Hematopoietic multipotent progenitor cell treated with erythropoietin and hydrocortisone succinate and interleukin-3 and kit ligand, for 6 days (in vitro differentiated cells): ENCODE measurements around the gene CLPTM1L.
"Not testable (repeated sequence)": the region's sequence is repeated elsewhere in the genome, so short reads cannot be mapped to it uniquely, and the experiment has no call there.

ENCODE experiments used
- DNase-seq: peaks from one replicate; pipeline ENCODE4 v3.0.0-alpha.2; 2015

Gene CLPTM1L

DNA sequence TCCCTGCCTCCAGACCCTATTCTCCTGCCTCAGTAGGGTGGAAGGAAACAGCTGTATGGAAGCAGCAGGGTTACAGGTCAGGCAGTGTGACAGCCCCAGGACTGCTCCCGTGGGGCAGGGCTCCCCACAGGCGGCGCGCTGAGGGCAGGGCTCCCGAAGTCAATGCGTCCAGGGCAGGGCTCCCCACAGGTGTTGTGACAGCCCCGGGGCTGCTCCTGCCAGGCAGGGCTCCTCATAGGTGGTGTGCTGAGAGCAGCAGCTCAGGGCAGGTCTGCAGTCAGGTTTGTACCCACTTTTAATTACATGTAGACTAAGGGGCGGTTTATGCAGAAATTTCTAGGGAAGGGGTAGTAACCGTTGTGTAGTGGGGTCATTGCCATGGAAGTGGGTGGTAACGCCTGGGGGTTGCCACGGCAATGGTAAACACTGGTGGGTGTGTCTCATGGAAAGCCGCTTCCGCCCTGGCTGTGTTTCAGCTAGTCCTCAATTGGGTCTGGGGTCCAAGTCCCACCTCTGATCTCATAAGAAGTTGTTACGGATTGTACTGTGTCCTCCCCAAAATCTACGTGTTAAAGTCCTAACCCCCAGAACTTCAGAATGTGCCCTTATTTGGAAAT lies 33.4 kb downstream of the CLPTM1L start:
- no peak for DNase-seq

DNA sequence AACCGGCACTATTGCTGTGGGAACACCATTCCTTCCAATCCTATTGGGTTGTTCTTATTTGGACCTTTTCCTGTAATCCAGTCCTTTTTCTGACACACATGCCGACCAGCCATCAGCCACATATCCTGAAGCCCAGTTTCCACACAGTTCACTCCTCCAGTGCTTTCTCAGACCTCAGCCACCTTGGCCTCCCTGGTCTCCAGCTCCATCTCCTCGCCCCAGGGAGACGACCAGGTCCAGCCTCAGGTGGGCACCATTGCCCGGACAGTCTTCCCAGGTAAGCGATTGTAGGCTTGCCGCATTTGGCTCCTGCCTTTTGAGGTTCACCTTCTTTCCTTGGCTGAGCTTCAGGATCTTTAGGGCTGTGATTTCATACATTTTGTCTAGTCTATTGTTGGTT lies 34.8 kb downstream of the CLPTM1L start:
- DNase-seq: no peak

DNA sequence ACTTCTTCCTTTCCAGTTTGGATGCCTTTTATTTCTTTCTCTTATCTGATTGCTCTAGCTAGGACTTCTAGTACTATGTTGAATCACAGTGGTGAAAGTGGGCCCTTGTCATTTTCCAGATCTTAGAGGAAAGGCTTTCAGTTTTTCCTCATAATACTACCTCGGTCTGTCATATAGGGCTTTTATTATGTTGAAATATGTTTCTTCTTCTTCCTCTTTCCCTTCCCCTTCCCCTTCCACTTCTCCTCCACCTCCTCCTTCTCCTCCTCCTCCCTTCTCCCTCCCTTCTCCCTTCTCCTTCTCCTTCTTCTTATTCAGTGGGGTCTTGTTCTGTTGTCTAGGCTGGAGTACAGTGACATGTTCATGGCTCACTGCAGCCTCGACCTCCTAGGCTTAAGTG lies 40.9 kb downstream of the CLPTM1L start:
- DNase-seq: no peak

DNA sequence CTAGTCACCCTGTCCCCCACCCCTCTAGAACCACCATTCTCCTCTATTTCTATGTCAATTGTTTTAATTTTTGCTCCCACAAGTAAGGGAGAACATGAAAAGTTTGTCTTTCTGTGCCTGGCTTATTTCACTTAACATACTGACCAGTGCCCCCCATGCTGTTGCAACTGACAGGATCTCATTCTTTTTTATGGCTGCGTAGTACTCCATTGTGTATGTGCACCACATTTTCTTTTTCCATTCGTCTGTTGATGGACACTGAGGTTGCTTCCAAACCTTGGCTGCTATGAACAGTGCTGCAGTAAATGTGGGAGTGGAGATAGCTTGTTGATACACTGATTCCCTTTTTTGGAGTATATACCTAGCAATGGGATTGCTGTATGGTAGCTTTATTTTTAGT lies 42.6 kb downstream of the CLPTM1L start:
- no peak for DNase-seq

DNA sequence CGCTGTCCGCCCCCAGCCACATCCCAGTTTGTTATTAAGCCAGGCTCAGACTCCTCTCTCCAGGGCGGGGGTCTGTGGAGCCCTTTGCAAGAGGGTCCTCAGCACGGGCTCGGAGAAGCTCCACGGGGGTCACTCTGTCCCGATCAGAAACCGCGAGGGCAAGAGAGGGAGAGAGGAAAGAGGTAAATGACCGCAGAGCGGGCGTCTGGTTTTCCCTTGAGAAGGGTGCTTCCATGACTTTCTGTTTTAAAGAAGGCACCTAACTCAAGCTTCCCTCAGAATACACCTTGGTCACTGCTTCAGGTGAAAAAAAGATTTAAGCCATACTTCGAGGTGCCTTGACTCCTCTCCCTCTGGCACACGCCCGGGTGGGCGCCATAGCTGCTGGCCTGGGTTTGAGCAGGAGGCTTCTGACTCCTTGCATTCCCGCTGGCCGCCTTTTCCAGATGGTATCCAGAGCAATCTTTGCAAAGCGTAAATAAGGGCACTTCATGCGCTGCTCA lies 44.3 kb downstream of the CLPTM1L start:
- no peak for DNase-seq

GRCh38 chr5:1299961-1300360 lies 44.9 kb downstream of the CLPTM1L start:
- DNase-seq: no peak

- DNase-seq: no peak
Observed at GRCh38 chr5:1299511-1299850, 45.4 kb downstream of the CLPTM1L start.

GRCh38 chr5:1298723-1299510 lies 46.0 kb downstream of the CLPTM1L start:
- no peak for DNase-seq

DNA sequence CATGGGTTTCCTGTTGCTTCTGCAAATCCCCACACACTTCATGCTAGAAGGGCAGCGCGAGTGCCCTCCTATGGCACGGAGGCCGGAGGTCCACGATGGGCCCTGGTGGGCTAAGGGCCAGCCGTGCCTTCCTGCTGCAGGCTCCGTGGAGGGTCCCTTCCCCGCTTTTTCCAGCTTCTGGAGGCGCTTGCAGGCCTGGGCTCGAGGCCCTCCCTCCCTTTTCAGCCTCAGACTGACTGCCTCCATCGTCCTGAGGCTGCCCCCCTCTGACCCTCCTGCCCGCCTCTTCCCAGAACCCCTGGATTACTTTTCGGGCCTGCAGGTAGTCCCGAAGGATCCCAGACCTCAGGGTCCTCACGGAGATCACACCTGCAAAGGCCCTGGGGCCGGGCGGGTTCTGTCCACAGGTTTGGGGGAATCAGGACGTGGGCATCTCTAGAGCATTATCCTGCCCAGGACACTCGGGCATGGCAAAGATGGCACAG lies 46.8 kb downstream of the CLPTM1L start:
- no peak for DNase-seq

DNA sequence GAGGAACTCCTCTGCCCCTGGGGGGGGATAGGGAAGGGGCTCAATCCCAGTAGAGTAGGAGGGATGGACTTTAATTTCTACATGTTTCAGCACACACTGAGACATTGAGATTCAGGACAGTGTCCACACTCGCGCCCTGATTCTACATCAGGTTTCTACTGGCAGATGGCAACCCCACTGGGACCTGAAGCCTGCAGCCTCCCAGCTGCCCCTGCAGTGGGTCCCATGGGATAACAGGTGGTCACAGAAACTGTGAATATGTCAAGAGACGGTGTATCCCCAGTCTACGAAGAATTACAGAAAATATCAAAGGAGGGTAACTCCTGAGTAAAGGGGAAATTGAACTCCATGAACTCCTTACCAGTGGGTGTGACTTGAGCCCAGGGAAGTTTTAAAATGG lies 47.7 kb downstream of the CLPTM1L start:
- no peak for DNase-seq

GRCh38 chr5:1295650-1296037 lies 49.3 kb downstream of the CLPTM1L start:
- no peak for DNase-seq

GRCh38 chr5:1294835-1295649 lies 49.9 kb downstream of the CLPTM1L start, which contains the start of gene TERT:
Gene TERT (minus strand): TSS chr5:1295068. CDS start chr5:1294989, 79 bp downstream.
- DNase-seq: peak; percentile 47

- no peak for DNase-seq
Observed at GRCh38 chr5:1294206-1294834, 50.6 kb downstream of the CLPTM1L start.

DNA sequence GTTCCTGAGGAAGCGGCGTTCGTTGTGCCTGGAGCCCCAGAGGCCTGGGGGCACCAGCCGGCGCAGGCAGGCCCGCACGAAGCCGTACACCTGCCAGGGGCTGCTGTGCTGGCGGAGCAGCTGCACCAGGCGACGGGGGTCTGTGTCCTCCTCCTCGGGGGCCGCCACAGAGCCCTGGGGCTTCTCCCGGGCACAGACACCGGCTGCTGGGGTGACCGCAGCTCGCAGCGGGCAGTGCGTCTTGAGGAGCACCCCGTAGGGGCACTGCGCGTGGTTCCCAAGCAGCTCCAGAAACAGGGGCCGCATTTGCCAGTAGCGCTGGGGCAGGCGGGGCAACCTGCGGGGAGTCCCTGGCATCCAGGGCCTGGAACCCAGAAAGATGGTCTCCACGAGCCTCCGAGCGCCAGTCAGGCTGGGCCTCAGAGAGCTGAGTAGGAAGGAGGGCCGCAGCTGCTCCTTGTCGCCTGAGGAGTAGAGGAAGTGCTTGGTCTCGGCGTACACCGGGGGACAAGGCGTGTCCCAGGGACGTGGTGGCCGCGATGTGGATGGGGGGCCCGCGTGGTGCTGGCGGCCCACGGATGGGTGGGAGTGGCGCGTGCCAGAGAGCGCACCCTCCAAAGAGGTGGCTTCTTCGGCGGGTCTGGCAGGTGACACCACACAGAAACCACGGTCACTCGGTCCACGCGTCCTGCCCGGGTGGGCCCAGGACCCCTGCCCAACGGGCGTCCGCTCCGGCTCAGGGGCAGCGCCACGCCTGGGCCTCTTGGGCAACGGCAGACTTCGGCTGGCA lies 51.3 kb downstream of the CLPTM1L start:
- no peak for DNase-seq

DNA sequence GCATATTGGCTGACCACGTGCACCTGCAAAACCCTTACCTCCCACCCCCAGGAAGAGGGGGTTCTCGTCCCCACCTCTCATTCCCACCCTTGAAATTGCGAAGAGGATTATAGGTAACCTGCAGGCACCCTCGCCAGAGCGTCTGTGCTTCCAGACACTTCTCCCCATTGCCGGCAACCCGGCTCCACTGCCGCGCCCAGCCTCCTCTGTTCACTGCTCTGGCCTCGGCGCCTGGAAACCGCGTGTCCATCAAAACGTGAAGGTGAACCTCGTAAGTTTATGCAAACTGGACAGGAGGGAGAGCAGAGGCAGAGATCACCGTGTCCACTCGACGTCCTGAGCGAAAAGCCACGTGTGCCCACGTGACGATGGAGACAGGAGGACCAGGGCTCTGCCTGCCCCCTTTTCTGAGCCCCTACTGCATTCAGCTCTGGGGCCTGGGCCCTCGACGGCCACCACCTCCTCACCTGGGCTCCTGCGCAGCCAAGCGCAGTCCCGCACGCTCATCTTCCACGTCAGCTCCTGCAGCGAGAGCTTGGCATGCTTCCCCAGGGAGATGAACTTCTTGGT lies 52.0 kb downstream of the CLPTM1L start:
- DNase-seq: no peak

DNA sequence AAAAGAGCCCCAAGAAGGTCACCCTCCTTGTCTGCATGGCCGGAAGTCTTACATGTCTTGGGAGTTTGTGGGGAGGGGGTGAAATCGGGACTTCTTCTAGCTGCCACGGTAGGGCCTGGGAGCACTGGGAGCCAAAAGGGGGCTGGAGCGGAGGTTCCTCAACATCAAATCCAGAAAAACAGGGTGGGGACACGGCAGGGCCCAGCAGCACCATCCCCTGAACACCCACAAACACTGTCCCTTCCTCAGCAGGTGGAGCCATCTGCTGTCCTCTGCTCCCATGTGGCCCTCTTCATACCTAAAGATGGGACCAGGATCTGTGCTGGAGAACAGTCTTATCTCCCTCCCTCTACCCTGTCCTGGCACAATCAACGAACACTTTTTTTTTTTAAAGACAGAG lies 52.8 kb downstream of the CLPTM1L start:
- no peak for DNase-seq

DNA sequence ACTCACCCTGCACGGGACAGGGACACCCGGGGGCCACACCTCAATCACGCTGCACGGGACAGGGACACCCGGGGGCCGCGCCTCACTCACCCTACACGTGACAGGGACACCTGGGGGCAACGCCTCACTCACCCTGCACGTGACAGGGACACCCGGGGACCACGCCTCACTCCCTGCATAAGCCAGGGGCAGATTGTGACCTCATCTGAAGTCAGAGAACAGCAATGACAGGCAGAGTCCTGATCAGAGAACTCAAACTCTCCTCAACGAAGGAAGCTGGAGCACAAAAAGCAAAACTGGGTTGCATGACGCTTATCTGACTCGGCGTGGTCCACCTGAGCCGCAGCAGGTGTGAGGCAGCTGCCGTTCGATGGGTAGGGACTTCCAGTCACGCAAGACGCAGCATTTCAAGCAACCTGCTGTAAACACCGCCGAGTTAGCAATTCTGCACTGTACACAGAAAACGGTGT lies 53.3 kb downstream of the CLPTM1L start:
- DNase-seq: no peak

- not testable (repeated sequence) for DNase-seq
Observed at GRCh38 chr5:1290956-1291355, 53.9 kb downstream of the CLPTM1L start.

DNA sequence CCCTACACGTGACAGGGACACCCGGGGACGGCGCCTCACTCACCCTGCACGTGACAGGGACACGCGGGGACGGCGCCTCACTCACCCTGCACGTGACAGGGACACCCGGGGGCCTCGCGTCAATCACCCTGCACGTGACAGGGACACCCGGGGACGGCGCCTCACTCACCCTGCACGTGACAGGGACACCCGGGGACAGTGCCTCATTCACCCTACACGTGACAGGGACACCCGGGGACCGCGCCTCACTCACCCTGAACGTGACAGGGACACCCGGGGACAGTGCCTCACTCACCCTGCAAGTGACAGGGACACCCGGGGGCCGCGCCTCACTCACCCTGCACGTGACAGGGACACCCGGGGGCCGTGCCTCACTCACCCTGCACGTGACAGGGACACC lies 55.3 kb downstream of the CLPTM1L start:
- DNase-seq: not testable (repeated sequence)

GRCh38 chr5:1288439-1289335 lies 56.2 kb downstream of the CLPTM1L start:
- DNase-seq: no peak

DNA sequence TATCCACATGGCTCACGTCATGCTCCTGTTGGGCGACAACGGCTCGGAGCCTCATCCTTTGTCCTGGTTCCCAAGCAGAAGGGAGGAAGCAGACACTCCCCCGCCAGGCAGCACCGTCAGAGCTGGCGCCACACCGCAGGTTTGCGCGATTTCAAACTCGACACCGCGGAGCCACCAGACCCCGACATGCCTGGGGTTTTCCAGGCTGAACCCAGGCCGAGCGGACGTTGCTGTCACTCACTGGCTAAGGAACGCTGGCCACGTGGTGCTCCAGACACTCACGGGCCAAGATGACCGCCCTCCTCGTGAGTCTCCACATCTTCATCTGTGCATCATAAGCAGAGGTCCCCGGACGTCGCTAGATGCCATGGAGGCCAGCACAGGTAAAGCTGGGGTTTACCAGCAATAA lies 59.0 kb downstream of the CLPTM1L start:
- DNase-seq: no peak
